ENCODE results near the gene CRYBA2.

Gene CRYBA2

GRCh38 chr2:218952160-218952559, 41.1 kb downstream of the CRYBA2 start:
- DNase-seq: no peak

- DNase-seq: no peak
Observed at GRCh38 chr2:218946621-218947020, 46.6 kb downstream of the CRYBA2 start.

GRCh38 chr2:218944759-218945404, 48.3 kb downstream of the CRYBA2 start:
- DNase-seq: no peak
